HG03135 (cell line): ENCODE measurements around the gene SNTB2.

Experiments used
- ATAC-seq: cut with Tn5 transposase; IDR thresholded peaks from one replicate; pipeline ENCODE4 v1.9.1; 2021; ENCODE audit warnings: mild to moderate bottlenecking, moderate library complexity; ENCODE audit not compliant: unreplicated experiment

The SNTB2 gene

GRCh38 chr16:69179328-69180010 is 7.5 kb upstream of the SNTB2 start:
- ATAC-seq = no peak

- no peak for ATAC-seq
Observed at GRCh38 chr16:69180011-69180338, 7.0 kb upstream of the SNTB2 start.

- ATAC-seq = no peak
Observed at GRCh38 chr16:69182730-69183416, 4.1 kb upstream of the SNTB2 start.

- ATAC-seq = peak; percentile 10
Observed at GRCh38 chr16:69187446-69188235, 677 bp downstream of the SNTB2 start.

GRCh38 chr16:69188236-69188549 is 1.2 kb downstream of the SNTB2 start:
- ATAC-seq = no peak

GRCh38 chr16:69188716-69189115 is 1.8 kb downstream of the SNTB2 start:
- no peak for ATAC-seq

- no peak for ATAC-seq
Observed at GRCh38 chr16:69190046-69190588, 3.2 kb downstream of the SNTB2 start.

GRCh38 chr16:69190598-69190997 is 3.6 kb downstream of the SNTB2 start:
- ATAC-seq = no peak

GRCh38 chr16:69191136-69191535 is 4.2 kb downstream of the SNTB2 start:
- ATAC-seq = no peak

GRCh38 chr16:69193855-69194254 is 6.9 kb downstream of the SNTB2 start:
- ATAC-seq = no peak

- no peak for ATAC-seq
Observed at GRCh38 chr16:69194488-69194887, 7.5 kb downstream of the SNTB2 start.

- no peak for ATAC-seq
Observed at GRCh38 chr16:69195369-69196029, 8.5 kb downstream of the SNTB2 start.

GRCh38 chr16:69197573-69197972 is 10.6 kb downstream of the SNTB2 start:
- no peak for ATAC-seq

GRCh38 chr16:69199382-69199781 is 12.4 kb downstream of the SNTB2 start:
- ATAC-seq = no peak

GRCh38 chr16:69201291-69201690 is 14.3 kb downstream of the SNTB2 start:
- no peak for ATAC-seq

- no peak for ATAC-seq
Observed at GRCh38 chr16:69201787-69202186, 14.8 kb downstream of the SNTB2 start.

GRCh38 chr16:69204172-69204571 is 17.2 kb downstream of the SNTB2 start:
- ATAC-seq = no peak

- ATAC-seq = no peak
Observed at GRCh38 chr16:69209735-69210134, 22.8 kb downstream of the SNTB2 start.

GRCh38 chr16:69217433-69217832 is 30.5 kb downstream of the SNTB2 start:
- no peak for ATAC-seq

- ATAC-seq = no peak
Observed at GRCh38 chr16:69219279-69219678, 32.3 kb downstream of the SNTB2 start.

GRCh38 chr16:69223882-69224281 is 36.9 kb downstream of the SNTB2 start:
- ATAC-seq = no peak
